GM13977 (cell line): Measurements from ENCODE around the gene TMEM147.

Source experiments
- DNase-seq: peaks from one replicate; pipeline ENCODE4 v3.0.0; 2012; ENCODE audit warnings: low spot score
- in situ Hi-C: fragments of 300-500 bp; cut with MboI; formaldehyde crosslinking; loops from one replicate; pipeline ENCODE4 v1.12.0; 2022; ENCODE audit warnings: low sequenced_read_pairs, low pct_unique_long_range_greater_than_20kb, mixed read lengths, inconsistent platforms; ENCODE audit not compliant: unreplicated experiment
- TF ChIP-seq, protein P1 (sequence below): IDR thresholded peaks from 2 replicates; pipeline ENCODE4 v1.5.1; 2012; ENCODE audit warnings: mild to moderate bottlenecking, control low read depth; ENCODE audit not compliant: insufficient read depth; ENCODE audit errors: extremely low read depth, missing control alignments

TMEM147 gene

DNA sequence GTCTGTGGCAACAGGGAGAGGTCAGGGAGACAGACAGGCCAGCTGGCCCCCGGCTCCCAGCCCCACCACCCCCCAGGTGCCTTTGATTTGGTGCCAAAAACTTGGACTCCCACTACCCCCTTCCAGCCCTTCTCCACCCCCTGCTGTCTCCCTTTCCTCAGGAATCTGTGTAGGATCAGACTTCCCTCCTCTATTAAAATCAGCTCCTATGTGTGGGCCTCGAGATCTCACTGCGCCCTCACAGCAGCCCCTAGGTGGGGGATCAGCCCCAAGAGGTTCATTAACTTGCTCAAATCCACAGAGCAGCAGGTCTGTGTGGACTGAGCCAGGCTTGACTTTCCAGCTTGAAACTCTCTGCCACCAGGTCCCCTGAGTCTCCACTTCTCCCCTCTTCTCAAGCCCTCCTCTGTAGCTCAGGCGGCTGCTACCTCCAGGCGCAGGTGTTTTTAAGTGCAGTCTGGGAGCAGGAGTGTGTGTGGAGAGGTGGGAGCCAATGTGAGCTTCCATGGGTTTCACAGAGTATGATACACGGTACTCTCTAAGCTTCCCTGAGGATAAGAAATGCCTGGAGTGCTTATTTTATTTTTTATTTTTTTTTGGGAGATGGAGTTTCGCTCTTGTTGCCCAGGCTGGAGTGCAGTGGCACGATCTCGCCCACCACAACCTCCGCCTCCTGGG is 10.5 kb upstream of the TMEM147 start:
- TF ChIP-seq, protein P1, sequence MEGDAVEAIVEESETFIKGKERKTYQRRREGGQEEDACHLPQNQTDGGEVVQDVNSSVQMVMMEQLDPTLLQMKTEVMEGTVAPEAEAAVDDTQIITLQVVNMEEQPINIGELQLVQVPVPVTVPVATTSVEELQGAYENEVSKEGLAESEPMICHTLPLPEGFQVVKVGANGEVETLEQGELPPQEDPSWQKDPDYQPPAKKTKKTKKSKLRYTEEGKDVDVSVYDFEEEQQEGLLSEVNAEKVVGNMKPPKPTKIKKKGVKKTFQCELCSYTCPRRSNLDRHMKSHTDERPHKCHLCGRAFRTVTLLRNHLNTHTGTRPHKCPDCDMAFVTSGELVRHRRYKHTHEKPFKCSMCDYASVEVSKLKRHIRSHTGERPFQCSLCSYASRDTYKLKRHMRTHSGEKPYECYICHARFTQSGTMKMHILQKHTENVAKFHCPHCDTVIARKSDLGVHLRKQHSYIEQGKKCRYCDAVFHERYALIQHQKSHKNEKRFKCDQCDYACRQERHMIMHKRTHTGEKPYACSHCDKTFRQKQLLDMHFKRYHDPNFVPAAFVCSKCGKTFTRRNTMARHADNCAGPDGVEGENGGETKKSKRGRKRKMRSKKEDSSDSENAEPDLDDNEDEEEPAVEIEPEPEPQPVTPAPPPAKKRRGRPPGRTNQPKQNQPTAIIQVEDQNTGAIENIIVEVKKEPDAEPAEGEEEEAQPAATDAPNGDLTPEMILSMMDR: no peak
- in situ Hi-C loops: no loop called here
- no peak for DNase-seq

DNA sequence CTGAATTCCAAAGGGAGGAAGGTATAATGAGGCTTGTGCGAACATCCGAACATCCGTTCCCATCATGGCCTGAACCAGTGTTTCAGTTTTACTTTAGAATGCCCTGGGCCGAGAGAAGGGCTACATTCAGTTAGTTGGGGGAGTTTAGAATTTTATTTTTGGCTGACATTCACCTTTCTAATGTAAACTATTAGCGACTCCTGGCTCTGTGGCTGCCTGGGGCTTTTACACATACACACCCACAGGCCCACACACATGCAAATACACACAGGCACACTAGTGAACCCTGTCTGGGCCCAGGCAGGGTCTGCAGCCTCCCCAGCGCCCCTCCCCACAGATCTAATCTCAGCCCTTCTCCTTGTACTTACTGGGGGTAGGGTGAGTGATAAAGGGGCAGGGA is 6.1 kb upstream of the TMEM147 start:
- TF ChIP-seq, protein P1: no peak
- DNase-seq: peak; percentile 66
- in situ Hi-C loops: no loop called here

DNA sequence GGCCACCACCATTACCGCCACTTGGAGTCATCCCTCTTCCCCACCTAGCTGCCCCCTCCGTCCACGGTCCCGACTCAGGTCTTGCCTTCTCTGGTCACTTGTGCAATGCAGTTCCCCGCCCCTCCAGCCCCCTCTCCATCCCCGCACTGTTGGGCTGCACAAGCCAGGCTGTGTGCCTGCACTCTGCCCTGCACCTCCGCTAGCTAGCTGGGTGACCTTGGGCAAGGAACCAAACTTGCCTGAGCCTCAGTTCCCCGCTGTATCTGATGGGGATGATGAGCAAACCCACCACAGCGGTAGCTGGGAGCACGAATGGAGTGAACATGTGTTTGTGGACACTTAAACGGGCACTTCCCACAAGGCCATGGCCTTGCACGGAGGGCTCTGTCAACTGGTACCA is 5.6 kb upstream of the TMEM147 start:
- TF ChIP-seq, protein P1: no peak
- in situ Hi-C loops: no loop called here
- DNase-seq: no peak

DNA sequence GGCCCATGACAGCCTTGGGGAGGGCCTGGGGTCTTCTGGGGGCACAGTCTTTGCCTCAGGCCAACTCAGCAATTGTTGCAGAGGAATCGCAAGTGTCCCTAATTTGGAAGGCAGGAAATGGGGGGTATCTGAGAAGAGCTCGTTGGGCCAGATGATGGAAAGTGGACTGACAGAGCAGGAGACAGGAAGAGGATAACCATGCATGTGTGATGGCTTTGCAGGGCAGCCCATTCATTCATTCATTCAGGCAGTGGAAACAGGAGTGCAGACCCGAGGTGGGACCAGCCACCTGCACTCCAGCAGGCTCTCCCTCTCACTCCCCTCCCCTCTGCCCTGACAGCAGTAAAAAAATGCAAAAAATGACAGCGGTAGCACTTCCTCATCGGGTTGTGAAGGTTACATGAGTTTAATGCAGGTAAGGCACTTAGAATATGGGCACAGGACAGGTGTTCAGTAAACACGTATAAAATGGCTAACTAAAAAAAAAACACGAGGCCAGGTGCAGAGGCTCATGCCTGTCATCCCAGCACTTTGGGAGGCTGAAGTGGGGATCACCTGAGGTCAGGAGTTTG is 5.0 kb upstream of the TMEM147 start:
- TF ChIP-seq, protein P1: no peak
- no peak for DNase-seq
- in situ Hi-C loops: no loop called here

DNA sequence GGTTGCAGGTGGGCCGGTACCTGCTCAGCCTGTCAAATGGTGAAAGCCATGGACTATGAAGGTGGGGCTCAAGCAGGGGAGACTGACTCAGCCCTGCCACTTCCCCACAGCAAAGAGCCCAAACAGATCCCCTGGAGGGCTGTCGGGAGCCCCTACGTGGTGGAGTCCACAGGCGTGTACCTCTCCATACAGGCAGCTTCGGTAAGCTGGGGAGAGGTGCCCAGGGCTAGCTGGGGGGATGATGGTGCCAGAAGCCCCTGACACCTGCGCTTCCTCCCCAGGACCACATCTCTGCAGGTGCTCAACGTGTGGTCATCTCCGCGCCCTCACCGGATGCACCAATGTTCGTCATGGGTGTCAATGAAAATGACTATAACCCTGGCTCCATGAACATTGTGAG is 3.2 kb upstream of the TMEM147 start:
- in situ Hi-C loops: no loop called here
- TF ChIP-seq, protein P1: no peak
- DNase-seq: no peak

DNA sequence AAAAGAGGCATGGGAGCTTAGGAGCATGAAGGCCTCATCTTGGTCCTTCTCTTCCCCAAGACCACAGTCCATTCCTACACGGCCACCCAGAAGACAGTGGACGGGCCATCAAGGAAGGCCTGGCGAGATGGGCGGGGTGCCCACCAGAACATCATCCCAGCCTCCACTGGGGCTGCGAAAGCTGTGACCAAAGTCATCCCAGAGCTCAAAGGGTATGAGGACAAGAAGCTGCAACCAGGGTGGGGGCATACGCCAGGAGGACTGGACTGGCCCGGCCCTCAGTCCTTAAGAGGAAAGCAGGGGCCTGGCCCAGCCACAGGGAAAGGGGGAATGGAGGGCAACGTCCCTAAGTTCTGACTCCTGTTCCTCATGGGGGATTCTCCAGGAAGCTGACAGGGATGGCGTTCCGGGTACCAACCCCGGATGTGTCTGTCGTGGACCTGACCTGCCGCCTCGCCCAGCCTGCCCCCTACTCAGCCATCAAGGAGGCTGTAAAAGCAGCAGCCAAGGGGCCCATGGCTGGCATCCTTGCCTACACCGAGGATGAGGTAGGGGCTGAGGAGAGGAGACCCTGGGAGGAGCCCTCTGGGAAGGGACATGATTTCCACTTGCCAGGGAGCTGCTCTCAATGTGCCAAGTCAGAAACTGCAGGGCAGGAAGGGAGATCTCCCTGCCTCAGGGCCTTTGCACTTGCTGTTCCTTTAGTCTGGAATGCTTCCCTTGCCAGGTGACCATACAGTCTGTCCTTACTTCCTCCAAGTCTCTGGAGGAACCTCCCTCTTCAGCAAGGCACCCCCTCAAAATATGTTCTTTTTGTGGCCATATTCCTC is 1.9 kb upstream of the TMEM147 start:
- no peak for DNase-seq
- TF ChIP-seq, protein P1: no peak
- in situ Hi-C loops: no loop called here
